ENCODE data around the gene SMIM31. TPM values are rescaled to one million over a fixed set of nuclear protein-coding genes. Genes with fewer than 3 reads are reported as not detected.

SMIM31 gene
- total RNA-seq, 1 experiment from 2014 or later, result not detected

DNA sequence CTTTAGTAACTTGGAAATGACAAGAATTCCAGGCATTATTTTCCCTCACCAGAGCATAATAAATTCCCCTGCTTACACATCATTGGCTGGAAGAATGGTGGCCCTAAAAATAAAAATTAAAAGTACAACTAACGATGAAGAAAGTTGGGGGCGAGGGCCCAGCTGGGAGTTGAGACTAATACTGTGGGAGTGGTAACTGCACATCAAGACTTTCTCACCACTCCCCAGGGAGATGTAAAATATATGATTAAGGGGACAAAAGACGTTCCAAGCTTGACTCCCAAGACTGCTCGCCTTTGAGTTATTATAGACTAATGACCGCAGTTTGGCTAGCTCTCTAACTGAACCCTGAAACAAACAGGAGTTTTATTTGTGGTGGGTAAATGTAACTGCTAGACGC, 30.0 kb downstream of the SMIM31 start:
- Histone ChIP-seq H3K9me3 (ENCODE audit: insufficient read depth, low read depth) (no peaks in the 10 kb centered on the region), H3K9me2 (ENCODE audit: insufficient read depth) (no peaks in the 10 kb centered on the region), H3K4me3 (no peak overlapping the region), H4K20me1 (ENCODE audit: insufficient read depth) (no peaks in the 10 kb centered on the region), H2AFZ (no peak overlapping the region), H3K4me2 (no peak overlapping the region), H3K4me1 (replicated peaks; ENCODE audit: insufficient read depth) (no peaks in the 10 kb centered on the region), H3F3A (ENCODE audit: insufficient read depth, low read depth) (no peaks in the 10 kb centered on the region), H3K27ac (no peak overlapping the region), H3K79me2 (ENCODE audit: low read depth) (no peaks in the 10 kb centered on the region), H3K36me3 (ENCODE audit: low read depth) (no peaks in the 10 kb centered on the region), H3K27me3 (ENCODE audit: insufficient read depth, low read depth) (no peaks in the 10 kb centered on the region)
- no peak for DNase-seq
- TF ChIP-seq, protein P1, sequence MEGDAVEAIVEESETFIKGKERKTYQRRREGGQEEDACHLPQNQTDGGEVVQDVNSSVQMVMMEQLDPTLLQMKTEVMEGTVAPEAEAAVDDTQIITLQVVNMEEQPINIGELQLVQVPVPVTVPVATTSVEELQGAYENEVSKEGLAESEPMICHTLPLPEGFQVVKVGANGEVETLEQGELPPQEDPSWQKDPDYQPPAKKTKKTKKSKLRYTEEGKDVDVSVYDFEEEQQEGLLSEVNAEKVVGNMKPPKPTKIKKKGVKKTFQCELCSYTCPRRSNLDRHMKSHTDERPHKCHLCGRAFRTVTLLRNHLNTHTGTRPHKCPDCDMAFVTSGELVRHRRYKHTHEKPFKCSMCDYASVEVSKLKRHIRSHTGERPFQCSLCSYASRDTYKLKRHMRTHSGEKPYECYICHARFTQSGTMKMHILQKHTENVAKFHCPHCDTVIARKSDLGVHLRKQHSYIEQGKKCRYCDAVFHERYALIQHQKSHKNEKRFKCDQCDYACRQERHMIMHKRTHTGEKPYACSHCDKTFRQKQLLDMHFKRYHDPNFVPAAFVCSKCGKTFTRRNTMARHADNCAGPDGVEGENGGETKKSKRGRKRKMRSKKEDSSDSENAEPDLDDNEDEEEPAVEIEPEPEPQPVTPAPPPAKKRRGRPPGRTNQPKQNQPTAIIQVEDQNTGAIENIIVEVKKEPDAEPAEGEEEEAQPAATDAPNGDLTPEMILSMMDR (conservative IDR thresholded peaks at IDR 0.05), result no peak
- TF ChIP-seq EZH2 (IDR thresholded peaks at IDR 0.05; ENCODE audit: low read depth), result no peak
- intact Hi-C loops (cut with micrococcal nuclease; ENCODE audit: unreplicated experiment), result loop anchor here (5.0 to 10.0 kb wide), 2 partner anchors 213 to 681 kb away; no protein-coding TSS in a partner anchor
- CTCF ChIA-PET, result no interaction called here
- POLR2A ChIA-PET (ENCODE audit: unreplicated experiment), result no interaction called here
- no TSS peak for BruUV-seq (replicated peaks)

DNA sequence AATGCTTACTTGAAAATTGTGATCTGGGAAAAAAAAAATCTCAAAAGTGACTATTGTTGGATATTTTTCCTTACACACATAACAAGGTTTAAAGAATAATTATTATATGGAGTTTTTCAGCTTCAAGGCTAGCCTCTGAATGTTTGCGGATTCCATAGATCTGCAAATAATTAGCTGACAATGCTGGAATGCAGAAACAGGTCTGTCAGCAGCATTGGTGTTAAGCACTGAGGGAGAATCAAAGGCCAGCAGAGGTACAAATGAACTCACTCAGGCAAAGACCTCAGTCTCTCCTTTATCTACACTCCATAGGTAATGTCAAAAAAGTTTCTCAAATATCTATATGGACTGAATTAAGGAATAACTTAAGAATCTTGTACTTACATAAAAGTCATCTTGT, 35.1 kb downstream of the SMIM31 start:
- ChIA-PET CTCF (no interaction called here), POLR2A (ENCODE audit: unreplicated experiment) (no interaction called here)
- intact Hi-C loops (cut with micrococcal nuclease; ENCODE audit: unreplicated experiment), result loop anchor here (10.0 kb wide), 1 partner anchor 676 kb away; no protein-coding TSS in a partner anchor
- H3K27ac ChIP-seq, result no peak overlapping the region
- no peaks in the 10 kb centered on the region for H3K9me2 ChIP-seq (ENCODE audit: insufficient read depth)
- H3K9me3 ChIP-seq (ENCODE audit: insufficient read depth, low read depth), result no peaks in the 10 kb centered on the region
- H3K4me2 ChIP-seq, result no peak overlapping the region
- DNase-seq, result no peak
- H3K4me1 ChIP-seq (replicated peaks; ENCODE audit: insufficient read depth), result no peaks in the 10 kb centered on the region
- no peaks in the 10 kb centered on the region for H4K20me1 ChIP-seq (ENCODE audit: insufficient read depth)
- no peak overlapping the region for H3K4me3 ChIP-seq
- H3K79me2 ChIP-seq (ENCODE audit: low read depth), result no peaks in the 10 kb centered on the region
- no peak overlapping the region for H2AFZ ChIP-seq
- H3F3A ChIP-seq (ENCODE audit: insufficient read depth, low read depth), result no peaks in the 10 kb centered on the region
- TF ChIP-seq, protein P1 (conservative IDR thresholded peaks at IDR 0.05), result no peak
- no peak for TF ChIP-seq EZH2 (IDR thresholded peaks at IDR 0.05; ENCODE audit: low read depth)
- no peaks in the 10 kb centered on the region for H3K36me3 ChIP-seq (ENCODE audit: low read depth)
- BruUV-seq (replicated peaks), result no TSS peak
- H3K27me3 ChIP-seq (ENCODE audit: insufficient read depth, low read depth), result no peaks in the 10 kb centered on the region

DNA sequence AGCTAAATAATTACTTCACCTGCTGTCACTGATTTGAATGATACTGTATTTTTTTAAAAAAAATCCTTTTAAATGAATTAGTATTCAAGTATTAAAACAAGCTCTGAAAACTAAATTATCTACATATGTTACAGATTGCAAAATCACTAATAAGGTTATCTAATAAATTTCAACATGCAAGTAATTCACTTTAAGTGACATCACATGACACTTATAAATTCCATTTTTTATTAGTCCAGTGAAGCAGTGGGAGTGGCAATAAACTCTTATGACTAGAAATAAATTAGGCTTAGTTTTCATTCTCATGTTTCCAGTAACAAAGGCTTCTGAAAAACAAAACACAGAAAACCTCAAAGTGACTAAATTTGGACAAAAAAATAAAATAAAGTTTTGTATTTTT, 36.3 kb downstream of the SMIM31 start:
- H3K79me2 ChIP-seq (ENCODE audit: low read depth), result no peaks in the 10 kb centered on the region
- BruUV-seq (replicated peaks), result no TSS peak
- H3K4me2 ChIP-seq, result no peak overlapping the region
- no peaks in the 10 kb centered on the region for H3F3A ChIP-seq (ENCODE audit: insufficient read depth, low read depth)
- H3K4me3 ChIP-seq, result no peak overlapping the region
- H2AFZ ChIP-seq, result no peak overlapping the region
- no peaks in the 10 kb centered on the region for H3K4me1 ChIP-seq (replicated peaks; ENCODE audit: insufficient read depth)
- DNase-seq, result no peak
- ChIA-PET POLR2A (ENCODE audit: unreplicated experiment) (no interaction called here), CTCF (no interaction called here)
- H3K36me3 ChIP-seq (ENCODE audit: low read depth), result no peaks in the 10 kb centered on the region
- H4K20me1 ChIP-seq (ENCODE audit: insufficient read depth), result no peaks in the 10 kb centered on the region
- no peaks in the 10 kb centered on the region for H3K27me3 ChIP-seq (ENCODE audit: insufficient read depth, low read depth)
- intact Hi-C loops (cut with micrococcal nuclease; ENCODE audit: unreplicated experiment), result no loop called here
- H3K9me3 ChIP-seq (ENCODE audit: insufficient read depth, low read depth), result no peaks in the 10 kb centered on the region
- no peak overlapping the region for H3K27ac ChIP-seq
- no peaks in the 10 kb centered on the region for H3K9me2 ChIP-seq (ENCODE audit: insufficient read depth)
- no peak for TF ChIP-seq EZH2 (IDR thresholded peaks at IDR 0.05; ENCODE audit: low read depth)
- TF ChIP-seq, protein P1 (conservative IDR thresholded peaks at IDR 0.05), result no peak
